Measurements from ENCODE around the gene TAGAP. TPM values are rescaled to one million over a fixed set of nuclear protein-coding genes. Genes with fewer than 3 reads are reported as not detected.

TAGAP gene
- total and polyA plus RNA-seq, 9 of the 15 experiments (the other 6 are each of a cell fraction or from before 2014, with no cell fraction given): 0.07 TPM; not detected in 8

GRCh38 chr6:159080217-159080976 is 35.6 kb upstream of the TAGAP start (continued):
- no peak for TF ChIP-seq CUX1 (CRISPR knock-in tag; IDR thresholded peaks at IDR 0.05)

GRCh38 chr6:159079367-159079766 is 34.6 kb upstream of the TAGAP start:
- DNase-seq (ENCODE audit: extremely low read depth in 1 of 4, low spot score in 3 of 4) (no peak), FAIRE-seq (no peak), ATAC-seq (no peak)
- intact Hi-C loops (cut with micrococcal nuclease): no loop called here
- Histone ChIP-seq H3K36me3 (ENCODE audit: control insufficient read depth, insufficient read depth, low read length) (no peaks in the 10 kb centered on the region), H3K79me2 (ENCODE audit: control insufficient read depth, insufficient read depth, low read length) (no peaks in the 10 kb centered on the region), H3K4me3 (no peak overlapping the region), H2AFZ (ENCODE audit: low read depth, low read length) (no peak overlapping the region), H3K9me3 (replicated peaks; ENCODE audit: control insufficient read depth, insufficient read depth, low read depth, low read length) (no peaks in the 10 kb centered on the region), H3K27ac (ENCODE audit: extremely low read depth, low read depth, low read length) (no peak overlapping the region), H3K9ac (ENCODE audit: insufficient read depth in 1 of 2, low read depth in 2 of 2, low read length in 2 of 2) (no peak overlapping the region), H3K27me3 (ENCODE audit: control insufficient read depth in 2 of 2, insufficient read depth in 2 of 2, low read length in 2 of 2) (peaks cover 29 to 35% of the 10 kb centered on the region in 2 experiments), H4K20me1 (replicated peaks; ENCODE audit: control insufficient read depth, insufficient read depth, low read length) (no peaks in the 10 kb centered on the region), H3K4me1 (replicated peaks in 1 of 2; ENCODE audit: control insufficient read depth in 2 of 2, insufficient read depth in 2 of 2, low read length in 2 of 2) (no peaks in the 10 kb centered on the region), H3K9me1 (ENCODE audit: control insufficient read depth, insufficient read depth, low read length) (no peaks in the 10 kb centered on the region), H3K4me2 (ENCODE audit: insufficient read depth, low read length) (no peak overlapping the region)
- 0% methylated on average over 3 of the region's 3 CpGs for WGBS (ENCODE audit: insufficient coverage, low coverage, missing lambda C conversion rate)
- in situ Hi-C loops (cut with MboI): no loop called here
- BruUV-seq (replicated peaks): no TSS peak
- ChIA-PET POLR2A (interaction anchor here (0.8 to 1.3 kb wide), 3 partner anchors 14 to 382 kb away, joined by 3 to 4 read pairs (median 3); no protein-coding TSS in a partner anchor), CTCF (ENCODE audit: low intra/inter-chr PET ratio) (no interaction called here)
- no peak for TF ChIP-seq NONO (IDR thresholded peaks at IDR 0.05; ENCODE audit: low read depth in 2 of 2, low read length in 1 of 2)
- TF ChIP-seq E2F8 (IDR thresholded peaks at IDR 0.05; ENCODE audit: low read depth, partially characterized antibody): no peak
- TF ChIP-seq, protein P1, sequence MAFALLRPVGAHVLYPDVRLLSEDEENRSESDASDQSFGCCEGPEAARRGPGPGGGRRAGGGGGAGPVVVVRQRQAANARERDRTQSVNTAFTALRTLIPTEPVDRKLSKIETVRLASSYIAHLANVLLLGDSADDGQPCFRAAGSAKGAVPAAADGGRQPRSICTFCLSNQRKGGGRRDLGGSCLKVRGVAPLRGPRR (CRISPR knock-in tag; IDR thresholded peaks at IDR 0.05): no peak
- TF ChIP-seq RBM22 (IDR thresholded peaks at IDR 0.05; ENCODE audit: low read depth, low read length, poor library complexity, severe bottlenecking): no peak
- TF ChIP-seq MBD1 (CRISPR knock-in tag; IDR thresholded peaks at IDR 0.05): no peak
- TF ChIP-seq ZNF696 (CRISPR knock-in tag; conservative IDR thresholded peaks at IDR 0.05): no peak
